Activated naive CD8-positive, alpha-beta T cell treated with anti-CD3 and anti-CD28 coated beads, Interleukin-2, amount 50 U/mL, for 24 hours (primary cell): ENCODE results near the gene GABRQ.
"Not testable (repeated sequence)": the region's sequence is repeated elsewhere in the genome, so short reads cannot be mapped to it uniquely, and the experiment has no call there.

ENCODE experiments used
- ATAC-seq: fragments of 150-1000 bp; cut with Tn5 transposase; one replicate; pipeline ENCODE4 v1.10.0; 2021
- DNase-seq: peaks from one replicate; pipeline ENCODE4 v3.0.0; 2021
- H3K27ac Mint-ChIP-seq: one replicate; pipeline ENCODE4 v1.8.0; 2021; ENCODE audit warnings: mild to moderate bottlenecking, mixed read lengths
- H3K27me3 Mint-ChIP-seq: one replicate; pipeline ENCODE4 v1.8.0; 2021; ENCODE audit warnings: mixed read lengths
- H3K36me3 Mint-ChIP-seq: one replicate; pipeline ENCODE4 v1.8.0; 2021; ENCODE audit warnings: low read depth, mixed read lengths
- H3K4me1 Mint-ChIP-seq: one replicate; pipeline ENCODE4 v1.8.0; 2021; ENCODE audit warnings: mixed read lengths
- H3K4me3 Mint-ChIP-seq: one replicate; pipeline ENCODE4 v1.8.0; 2021; ENCODE audit warnings: mild to moderate bottlenecking, moderate library complexity, mixed read lengths
- H3K9me3 Mint-ChIP-seq: one replicate; pipeline ENCODE4 v1.8.0; 2021; ENCODE audit warnings: mixed read lengths

The GABRQ gene

DNA sequence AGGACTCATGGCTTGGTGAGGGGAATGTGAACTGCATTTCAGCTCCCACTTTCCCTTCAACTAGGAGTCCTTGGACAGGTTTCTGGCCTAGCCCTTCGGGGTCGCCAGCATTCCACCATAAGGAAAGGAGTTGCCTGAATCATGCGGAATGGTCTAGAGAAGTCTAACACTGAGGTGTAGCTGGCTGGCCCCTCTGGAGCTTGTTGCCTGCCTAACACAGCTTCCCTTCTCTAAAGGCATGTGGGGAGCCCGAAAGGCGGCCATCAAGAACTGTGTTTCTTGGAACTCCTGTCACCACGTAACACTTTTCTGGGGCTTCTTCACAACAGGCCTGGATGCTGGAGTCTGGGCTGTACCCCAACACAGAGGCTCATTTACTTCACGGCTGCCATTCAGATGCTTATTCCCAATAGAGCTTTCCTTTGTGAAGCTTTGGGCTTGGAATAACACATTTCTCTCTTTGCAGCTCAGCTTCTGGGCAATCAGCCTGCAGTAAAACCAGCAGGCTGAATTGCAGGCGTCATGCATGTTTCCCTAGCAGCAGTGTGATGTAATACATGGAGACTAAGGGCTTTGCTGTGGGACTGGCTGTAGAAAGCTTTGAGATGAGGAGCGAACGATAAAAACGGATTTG is 5.4 kb downstream of the GABRQ start:
- DNase-seq, result no peak
- Mint-ChIP-seq H3K4me3 (no peak overlapping the region), H3K36me3 (no peaks in the 10 kb centered on the region), H3K9me3 (no peaks in the 10 kb centered on the region), H3K27ac (no peak overlapping the region), H3K27me3 (peaks cover 12% of the 10 kb centered on the region), H3K4me1 (no peaks in the 10 kb centered on the region)
- ATAC-seq, result no peak

DNA sequence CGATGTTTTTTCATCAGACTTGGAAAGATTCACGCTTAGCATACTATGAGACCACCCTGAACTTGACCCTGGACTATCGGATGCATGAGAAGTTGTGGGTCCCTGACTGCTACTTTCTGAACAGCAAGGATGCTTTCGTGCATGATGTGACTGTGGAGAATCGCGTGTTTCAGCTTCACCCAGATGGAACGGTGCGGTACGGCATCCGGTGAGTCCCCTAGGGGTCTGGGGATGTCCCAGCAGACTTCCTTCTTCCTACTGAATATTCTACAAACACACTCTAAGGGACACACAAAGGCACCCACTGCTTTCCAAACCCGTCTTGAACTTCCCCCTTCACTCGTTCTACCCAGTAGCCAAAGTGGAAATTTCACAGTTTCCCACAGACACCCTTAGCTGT is 9.3 kb downstream of the GABRQ start:
- DNase-seq (no peak), ATAC-seq (no peak)
- Mint-ChIP-seq H3K27ac (no peak overlapping the region), H3K9me3 (no peaks in the 10 kb centered on the region), H3K27me3 (no peaks in the 10 kb centered on the region), H3K36me3 (no peaks in the 10 kb centered on the region), H3K4me3 (no peak overlapping the region), H3K4me1 (no peaks in the 10 kb centered on the region)

DNA sequence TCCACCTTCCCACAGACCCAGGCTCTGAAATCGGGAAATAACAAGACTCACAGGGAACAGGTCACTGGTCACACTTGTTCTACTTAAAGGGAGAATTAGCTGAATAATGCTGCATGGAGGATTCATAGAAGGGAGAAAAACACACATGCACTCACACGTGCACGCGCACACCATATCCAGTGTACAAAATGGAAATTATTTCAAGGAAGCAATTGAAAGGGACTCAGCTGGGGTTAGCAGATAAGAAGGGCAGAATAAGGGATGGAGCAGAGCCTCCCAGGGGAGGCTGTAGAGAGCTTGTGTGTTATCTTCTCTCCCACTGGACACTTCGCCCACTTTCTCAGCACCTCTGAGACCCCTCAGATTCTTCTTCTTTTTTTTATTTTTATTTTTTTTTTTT is 10.3 kb downstream of the GABRQ start:
- no peak overlapping the region for H3K4me3 Mint-ChIP-seq

DNA sequence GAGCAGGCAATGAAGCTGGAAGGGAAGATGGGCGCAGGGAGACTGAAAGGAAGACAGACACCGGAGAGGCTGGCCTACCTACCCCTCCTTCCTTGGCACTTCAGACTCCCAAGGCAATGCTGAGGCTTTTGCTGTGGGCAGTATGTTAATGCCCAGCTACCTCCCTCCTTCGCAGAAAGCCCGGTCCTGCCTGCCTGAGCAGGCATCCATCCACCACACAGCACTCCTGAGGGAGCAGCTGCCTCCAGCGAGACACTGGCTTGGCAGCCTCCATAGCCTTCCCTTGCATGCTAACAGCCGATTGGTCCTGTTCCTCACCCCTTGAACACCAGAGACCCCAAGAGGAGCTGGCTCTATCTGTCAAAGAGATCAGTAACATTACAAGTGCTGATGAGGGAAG is 14.4 kb downstream of the GABRQ start:
- H3K4me3 Mint-ChIP-seq, result no peak overlapping the region
- DNase-seq, result no peak
- no peaks in the 10 kb centered on the region for H3K9me3 Mint-ChIP-seq
- H3K27ac Mint-ChIP-seq, result no peak overlapping the region
- H3K36me3 Mint-ChIP-seq, result no peaks in the 10 kb centered on the region
- H3K4me1 Mint-ChIP-seq, result no peaks in the 10 kb centered on the region
- ATAC-seq, result no peak
- peaks cover 3% of the 10 kb centered on the region for H3K27me3 Mint-ChIP-seq

More for the DNA sequence above, 10.3 kb downstream of the GABRQ start:
- H3K27ac Mint-ChIP-seq, result no peak overlapping the region
- no peaks in the 10 kb centered on the region for H3K4me1 Mint-ChIP-seq
- no peaks in the 10 kb centered on the region for H3K9me3 Mint-ChIP-seq
- H3K36me3 Mint-ChIP-seq, result no peaks in the 10 kb centered on the region
- ATAC-seq, result no peak
- H3K27me3 Mint-ChIP-seq, result no peaks in the 10 kb centered on the region
- DNase-seq, result no peak

DNA sequence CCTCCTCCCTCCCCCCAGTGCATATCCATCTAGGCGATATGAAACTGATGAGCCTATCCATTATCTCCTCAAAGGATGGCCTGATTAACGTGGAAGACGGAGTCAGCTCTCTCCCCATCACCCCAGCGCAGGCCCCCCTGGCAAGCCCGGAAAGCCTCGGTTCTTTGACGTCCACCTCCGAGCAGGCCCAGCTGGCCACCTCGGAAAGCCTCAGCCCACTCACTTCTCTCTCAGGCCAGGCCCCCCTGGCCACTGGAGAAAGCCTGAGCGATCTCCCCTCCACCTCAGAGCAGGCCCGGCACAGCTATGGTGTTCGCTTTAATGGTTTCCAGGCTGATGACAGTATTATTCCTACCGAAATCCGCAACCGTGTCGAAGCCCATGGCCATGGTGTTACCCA is 14.8 kb downstream of the GABRQ start:
- Mint-ChIP-seq H3K4me1 (no peaks in the 10 kb centered on the region), H3K9me3 (no peaks in the 10 kb centered on the region), H3K36me3 (no peaks in the 10 kb centered on the region), H3K27me3 (peaks cover 4% of the 10 kb centered on the region), H3K4me3 (no peak overlapping the region), H3K27ac (no peak overlapping the region)
- no peak for DNase-seq
- ATAC-seq, result no peak

DNA sequence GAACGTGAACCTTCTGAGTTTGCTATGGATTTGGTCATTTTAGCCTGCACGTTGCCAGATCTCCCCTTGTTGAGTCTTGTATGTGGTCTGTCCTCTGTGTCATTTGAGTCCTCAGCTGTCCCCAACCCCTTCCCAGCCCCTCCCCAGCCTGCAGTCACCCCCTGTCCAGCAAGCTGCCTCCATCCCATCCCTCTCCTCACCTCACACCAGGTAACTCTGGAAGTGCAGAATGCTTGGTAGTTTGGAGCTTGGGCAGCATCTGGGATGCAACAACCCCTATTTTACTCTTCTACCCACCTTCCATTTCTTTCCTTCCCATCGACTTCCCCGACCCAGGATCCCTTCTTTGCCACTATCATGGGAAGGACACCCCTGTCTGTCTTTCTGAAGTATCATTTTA is 18.4 kb downstream of the GABRQ start:
- Mint-ChIP-seq H3K4me1 (no peaks in the 10 kb centered on the region), H3K27ac (no peak overlapping the region), H3K27me3 (peaks cover 5% of the 10 kb centered on the region), H3K4me3 (no peak overlapping the region), H3K9me3 (no peaks in the 10 kb centered on the region), H3K36me3 (no peaks in the 10 kb centered on the region)
- DNase-seq (no peak), ATAC-seq (no peak)

DNA sequence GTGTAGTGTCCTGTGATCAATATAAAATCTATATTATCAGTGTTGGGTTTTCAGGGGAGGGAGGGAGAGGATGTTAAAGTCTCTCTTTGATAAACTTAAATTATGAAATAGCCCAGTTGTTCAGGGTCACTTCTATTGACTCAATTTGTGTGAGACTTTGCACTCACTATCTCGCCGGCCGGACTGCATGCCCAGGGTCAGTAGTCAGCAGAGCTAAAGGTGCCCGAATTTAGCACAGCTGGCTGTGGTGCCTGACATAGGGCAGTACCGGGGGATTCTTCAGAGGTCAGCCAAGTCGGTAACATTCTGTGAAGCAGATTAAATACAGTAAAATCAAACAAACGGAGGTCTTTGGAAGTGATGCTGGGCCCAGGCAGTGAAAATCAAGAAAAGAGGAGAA is 19.2 kb downstream of the GABRQ start:
- peaks cover 5% of the 10 kb centered on the region for H3K27me3 Mint-ChIP-seq
- H3K4me3 Mint-ChIP-seq, result no peak overlapping the region
- DNase-seq (no peak), ATAC-seq (no peak)
- H3K4me1 Mint-ChIP-seq, result no peaks in the 10 kb centered on the region
- H3K27ac Mint-ChIP-seq, result no peak overlapping the region
- H3K9me3 Mint-ChIP-seq, result no peaks in the 10 kb centered on the region
- no peaks in the 10 kb centered on the region for H3K36me3 Mint-ChIP-seq

DNA sequence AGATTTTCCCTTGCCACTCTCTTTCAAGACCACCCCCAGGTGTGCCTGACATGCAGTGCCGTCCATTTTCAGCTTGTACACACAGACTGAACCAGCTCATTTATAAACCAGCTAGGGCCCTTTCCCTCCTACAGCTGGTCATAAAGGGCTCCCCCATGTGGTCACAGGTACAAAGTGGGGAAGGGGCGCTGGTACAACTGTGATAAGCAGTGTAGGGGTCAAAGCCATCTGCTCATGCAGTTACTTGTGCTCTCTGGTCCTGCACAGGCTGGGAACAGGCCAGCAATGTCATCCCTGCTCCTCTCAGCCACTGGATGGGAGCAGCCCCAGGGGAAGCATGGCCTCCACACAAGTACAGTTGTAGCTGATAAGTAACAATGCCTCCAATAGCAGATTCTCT is 20.6 kb downstream of the GABRQ start:
- Mint-ChIP-seq H3K4me3 (no peak overlapping the region), H3K27ac (no peak overlapping the region), H3K27me3 (peaks cover 5% of the 10 kb centered on the region), H3K9me3 (no peaks in the 10 kb centered on the region), H3K36me3 (no peaks in the 10 kb centered on the region), H3K4me1 (no peaks in the 10 kb centered on the region)
- ATAC-seq, result no peak
- no peak for DNase-seq

DNA sequence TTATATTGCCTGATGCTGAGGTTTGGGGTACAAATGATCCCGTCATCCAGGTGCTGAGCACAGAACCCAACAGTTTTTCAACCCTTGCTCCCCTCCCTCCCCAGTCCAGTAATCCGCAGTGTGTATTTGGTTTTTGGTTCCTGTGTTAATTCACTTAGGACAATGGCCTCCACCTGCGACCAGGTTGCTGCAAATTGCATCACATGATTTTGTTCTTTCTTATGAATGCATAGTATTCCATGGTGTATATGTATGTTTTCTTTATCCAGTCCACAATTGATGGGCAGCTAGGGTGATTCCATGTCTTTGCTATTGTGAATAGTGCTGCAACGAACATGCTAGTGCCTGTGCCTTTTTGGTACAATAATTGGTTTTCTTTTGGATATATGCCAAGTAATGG is 25.4 kb downstream of the GABRQ start:
- Mint-ChIP-seq H3K36me3 (no peaks in the 10 kb centered on the region), H3K27me3 (no peaks in the 10 kb centered on the region), H3K27ac (no peak overlapping the region), H3K9me3 (peaks cover 8% of the 10 kb centered on the region), H3K4me3 (no peak overlapping the region), H3K4me1 (no peaks in the 10 kb centered on the region)
- no peak for ATAC-seq
- no peak for DNase-seq

DNA sequence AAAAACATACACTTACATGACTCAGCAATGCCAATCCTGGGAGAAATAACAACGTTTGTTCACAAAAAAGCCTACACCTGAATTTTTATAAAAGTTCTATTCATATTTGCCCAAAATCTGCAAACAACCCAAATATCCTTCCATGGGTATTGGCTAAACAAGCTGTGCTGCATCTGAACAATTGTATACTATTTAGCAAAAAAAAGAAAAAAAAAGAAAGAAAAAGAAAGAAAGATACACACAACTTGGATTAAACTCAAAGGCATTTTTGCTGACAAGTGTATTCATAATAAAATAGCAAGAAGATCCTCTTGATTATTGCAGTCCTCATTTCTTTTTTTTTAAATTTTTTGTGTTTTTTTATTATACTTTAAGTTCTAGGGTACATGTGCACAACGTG is 36.4 kb downstream of the GABRQ start:
- H3K36me3 Mint-ChIP-seq, result no peaks in the 10 kb centered on the region
- DNase-seq (no peak), ATAC-seq (no peak)
- H3K4me1 Mint-ChIP-seq, result no peaks in the 10 kb centered on the region
- H3K9me3 Mint-ChIP-seq, result no peaks in the 10 kb centered on the region
- H3K27me3 Mint-ChIP-seq, result no peaks in the 10 kb centered on the region
- no peak overlapping the region for H3K27ac Mint-ChIP-seq
- no peak overlapping the region for H3K4me3 Mint-ChIP-seq

DNA sequence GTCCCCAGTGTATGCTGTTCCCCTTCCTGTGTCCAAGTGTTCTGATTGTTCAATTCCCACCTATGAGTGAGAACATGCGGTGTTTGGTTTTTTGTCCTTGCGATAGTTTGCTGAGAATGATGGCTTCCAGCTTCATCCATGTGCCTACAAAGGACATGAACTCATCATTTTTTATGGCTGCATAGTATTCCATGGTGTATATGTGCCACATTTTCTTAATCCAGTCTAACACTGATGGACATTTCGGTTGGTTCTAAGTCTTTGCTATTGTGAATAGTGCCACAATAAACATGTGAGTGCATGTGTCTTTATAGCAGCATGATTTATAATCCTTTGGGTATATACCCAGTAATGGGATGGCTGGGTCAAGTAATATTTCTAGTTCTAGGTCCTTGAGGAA is 37.0 kb downstream of the GABRQ start:
- H3K27ac Mint-ChIP-seq, DNase-seq, H3K9me3 Mint-ChIP-seq, H3K36me3 Mint-ChIP-seq, H3K27me3 Mint-ChIP-seq, H3K4me1 Mint-ChIP-seq, H3K4me3 Mint-ChIP-seq, ATAC-seq: not testable (repeated sequence)

DNA sequence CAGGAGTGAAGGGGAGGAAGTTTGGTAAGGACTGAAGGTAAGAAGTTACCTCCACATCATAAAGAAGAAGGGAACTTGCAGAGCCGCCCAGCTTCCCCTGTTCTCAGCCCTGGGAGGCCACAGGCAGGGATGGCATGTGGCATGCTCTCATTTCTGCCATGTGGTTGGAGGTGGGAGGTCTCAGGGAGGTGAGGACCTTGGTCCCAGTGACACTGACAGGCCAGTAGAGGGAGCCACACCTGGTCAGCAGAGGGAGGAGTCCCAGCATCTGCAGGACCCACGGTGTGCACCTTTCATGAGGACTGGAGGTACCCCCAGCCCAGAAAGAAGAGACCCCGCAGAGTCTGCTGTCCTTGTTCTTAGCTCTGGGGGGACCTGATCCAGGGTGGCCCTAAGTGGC is 43.3 kb downstream of the GABRQ start:
- not testable (repeated sequence) for H3K36me3 Mint-ChIP-seq, H3K9me3 Mint-ChIP-seq, H3K4me1 Mint-ChIP-seq, H3K4me3 Mint-ChIP-seq, DNase-seq, H3K27me3 Mint-ChIP-seq, H3K27ac Mint-ChIP-seq
- peak; percentile 61 for ATAC-seq

DNA sequence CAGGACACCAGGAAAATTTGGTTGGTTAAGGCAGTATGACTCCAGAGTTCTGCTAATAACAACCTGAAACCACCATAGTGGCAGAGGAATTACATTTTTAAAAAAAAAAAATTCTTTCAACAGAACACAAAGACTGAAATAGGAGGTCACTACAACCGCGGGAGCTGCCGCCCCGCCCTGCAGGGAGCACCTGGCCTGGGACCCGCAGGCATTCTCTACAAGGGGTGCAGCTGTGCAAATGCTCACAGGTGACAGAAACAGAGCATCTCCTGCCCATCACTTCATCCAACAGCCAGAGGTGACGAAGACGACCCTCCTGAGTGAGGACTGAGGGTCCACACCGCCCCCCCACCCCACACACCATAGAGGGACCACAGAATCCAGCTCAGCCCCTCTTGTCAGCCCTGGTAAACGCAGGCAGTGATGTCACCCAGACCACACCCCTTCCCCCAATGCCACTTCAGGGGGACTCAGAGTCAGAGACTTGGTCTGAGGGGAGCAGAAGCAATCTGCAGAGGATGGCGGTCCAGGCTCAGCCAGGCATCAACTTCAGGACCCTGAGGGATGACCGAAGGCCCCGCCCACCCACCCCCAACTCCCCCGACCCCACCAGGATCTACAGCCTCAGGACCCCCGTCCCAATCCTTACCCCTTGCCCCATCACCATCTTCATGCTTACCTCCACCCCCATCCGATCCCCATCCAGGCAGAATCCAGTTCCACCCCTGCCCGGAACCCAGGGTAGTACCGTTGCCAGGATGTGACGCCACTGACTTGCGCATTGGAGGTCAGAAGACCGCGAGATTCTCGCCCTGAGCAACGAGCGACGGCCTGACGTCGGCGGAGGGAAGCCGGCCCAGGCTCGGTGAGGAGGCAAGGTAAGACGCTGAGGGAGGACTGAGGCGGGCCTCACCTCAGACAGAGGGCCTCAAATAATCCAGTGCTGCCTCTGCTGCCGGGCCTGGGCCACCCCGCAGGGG is 60.5 kb downstream of the GABRQ start, which contains the start of gene MAGEA3:
MAGEA3 (plus strand) TSS at position 843 of the 980 bp plus-strand sequence. CDS start 2,039 bp downstream, outside the sequence.
- H3K9me3 Mint-ChIP-seq, H3K27ac Mint-ChIP-seq, H3K27me3 Mint-ChIP-seq, ATAC-seq, H3K4me3 Mint-ChIP-seq, H3K36me3 Mint-ChIP-seq, H3K4me1 Mint-ChIP-seq, DNase-seq: not testable (repeated sequence)

DNA sequence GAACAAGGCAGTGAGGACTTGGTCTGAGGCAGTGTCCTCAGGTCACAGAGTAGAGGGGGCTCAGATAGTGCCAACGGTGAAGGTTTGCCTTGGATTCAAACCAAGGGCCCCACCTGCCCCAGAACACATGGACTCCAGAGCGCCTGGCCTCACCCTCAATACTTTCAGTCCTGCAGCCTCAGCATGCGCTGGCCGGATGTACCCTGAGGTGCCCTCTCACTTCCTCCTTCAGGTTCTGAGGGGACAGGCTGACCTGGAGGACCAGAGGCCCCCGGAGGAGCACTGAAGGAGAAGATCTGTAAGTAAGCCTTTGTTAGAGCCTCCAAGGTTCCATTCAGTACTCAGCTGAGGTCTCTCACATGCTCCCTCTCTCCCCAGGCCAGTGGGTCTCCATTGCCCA is 62.7 kb downstream of the GABRQ start:
- not testable (repeated sequence) for H3K27me3 Mint-ChIP-seq, H3K36me3 Mint-ChIP-seq, H3K27ac Mint-ChIP-seq, ATAC-seq, H3K4me3 Mint-ChIP-seq, H3K9me3 Mint-ChIP-seq, DNase-seq, H3K4me1 Mint-ChIP-seq

DNA sequence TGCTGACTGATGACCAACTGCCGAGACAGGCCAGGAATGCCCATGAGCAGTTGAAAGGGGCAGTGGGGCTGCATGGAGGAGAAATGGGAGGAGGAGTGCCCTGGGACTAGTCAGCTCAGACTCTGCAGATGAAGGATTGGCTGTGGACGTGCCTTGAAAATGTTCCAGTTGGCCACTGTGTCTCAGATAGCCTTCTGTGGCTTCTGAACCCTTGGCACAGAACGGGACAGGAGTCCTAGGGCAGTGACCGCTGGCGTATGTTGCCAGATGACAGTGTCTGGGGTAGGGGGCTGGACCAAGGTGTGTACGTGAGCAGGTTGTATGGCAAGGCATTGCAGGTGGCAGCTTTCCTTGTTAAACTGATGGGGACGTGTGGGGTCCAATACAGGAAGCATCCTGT is 68.8 kb downstream of the GABRQ start:
- not testable (repeated sequence) for DNase-seq, H3K36me3 Mint-ChIP-seq, H3K27me3 Mint-ChIP-seq, H3K4me3 Mint-ChIP-seq, H3K27ac Mint-ChIP-seq, H3K9me3 Mint-ChIP-seq, ATAC-seq, H3K4me1 Mint-ChIP-seq
